ENCODE measurements around the gene LATS2.

- TF ChIP-seq CTCF (IDR thresholded peaks at IDR 0.05) = no peak
- TF ChIP-seq POLR2A (IDR thresholded peaks at IDR 0.05) = no peak
These were observed 17.8 kb upstream of the LATS2 start for GRCh38 chr13:21079221-21079620.
